HG03575 (cell line): ENCODE data around the gene SLC7A4.
"Not testable (repeated sequence)": the region's sequence is repeated elsewhere in the genome, so short reads cannot be mapped to it uniquely, and the experiment has no call there.

Source experiments
- ATAC-seq: cut with Tn5 transposase; IDR thresholded peaks from one replicate; pipeline ENCODE4 v1.9.1; 2021; ENCODE audit not compliant: unreplicated experiment, insufficient number of reproducible peaks, low FRiP score; ENCODE audit errors: extremely low read depth

SLC7A4 gene

GRCh38 chr22:21067075-21067900 lies 34.9 kb upstream of the SLC7A4 start:
- ATAC-seq, result no peak

DNA sequence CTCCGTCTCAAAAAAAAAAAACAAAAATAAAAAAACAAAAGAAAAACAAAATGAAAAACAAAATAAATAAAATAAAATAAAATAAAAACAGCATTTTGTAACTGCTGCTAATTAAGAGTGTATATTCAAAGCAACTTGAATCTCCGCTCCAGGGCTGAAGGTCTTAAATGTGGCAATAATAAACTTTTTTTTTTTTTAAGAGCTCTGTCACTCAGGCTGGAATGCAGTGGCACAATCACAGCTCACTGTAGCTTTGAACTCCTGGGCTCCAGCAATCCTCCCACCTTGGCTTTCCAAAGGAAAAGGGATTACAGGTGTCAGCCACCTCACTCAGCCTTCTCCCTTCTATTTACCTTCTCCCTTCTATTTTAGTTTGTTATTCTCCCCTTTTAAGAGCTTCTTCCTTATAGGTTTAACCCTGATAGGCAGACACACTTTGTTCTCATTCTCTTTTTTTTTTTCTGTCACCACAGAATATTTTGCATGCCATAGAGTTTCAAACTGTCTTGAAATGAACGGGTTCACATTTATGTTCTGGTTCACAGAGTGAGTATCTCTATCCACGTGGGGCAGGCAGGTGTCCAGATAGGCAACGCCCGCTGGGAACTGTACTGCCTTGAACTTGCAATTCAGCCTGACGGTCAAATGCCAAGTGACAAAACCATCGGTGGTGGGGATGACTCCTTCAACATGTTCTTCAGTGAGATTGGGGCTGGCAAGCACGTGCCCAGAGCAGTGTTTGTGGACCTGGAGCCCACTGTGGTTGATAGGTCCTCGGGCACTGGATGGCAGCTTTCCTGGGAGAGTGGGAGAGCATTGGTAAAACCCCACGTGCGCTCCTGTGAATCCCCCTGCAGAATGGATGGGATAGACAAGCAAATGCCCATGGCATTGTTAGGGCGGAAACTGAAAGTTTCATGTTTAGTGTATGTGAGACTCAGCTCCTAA lies 32.8 kb upstream of the SLC7A4 start:
- no peak for ATAC-seq

DNA sequence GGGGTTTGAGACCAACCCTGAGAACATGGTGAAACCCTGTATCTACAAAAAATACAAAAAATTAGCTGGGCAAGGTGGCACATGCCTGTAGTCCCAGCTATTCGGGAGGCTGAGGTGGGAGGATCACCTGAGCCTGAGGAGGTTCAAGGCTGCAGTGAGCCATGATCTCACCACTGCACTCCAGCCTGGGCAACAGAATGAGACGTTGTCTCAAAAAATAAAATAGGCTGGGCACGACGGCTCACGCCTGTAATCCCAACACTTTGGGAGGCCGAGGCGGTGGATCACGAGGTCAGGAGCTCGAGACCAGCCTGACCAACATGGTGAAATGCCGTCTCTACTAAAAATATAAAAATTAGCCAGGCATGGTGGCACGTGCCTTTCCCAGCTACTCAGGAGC lies 32.1 kb upstream of the SLC7A4 start:
- not testable (repeated sequence) for ATAC-seq

DNA sequence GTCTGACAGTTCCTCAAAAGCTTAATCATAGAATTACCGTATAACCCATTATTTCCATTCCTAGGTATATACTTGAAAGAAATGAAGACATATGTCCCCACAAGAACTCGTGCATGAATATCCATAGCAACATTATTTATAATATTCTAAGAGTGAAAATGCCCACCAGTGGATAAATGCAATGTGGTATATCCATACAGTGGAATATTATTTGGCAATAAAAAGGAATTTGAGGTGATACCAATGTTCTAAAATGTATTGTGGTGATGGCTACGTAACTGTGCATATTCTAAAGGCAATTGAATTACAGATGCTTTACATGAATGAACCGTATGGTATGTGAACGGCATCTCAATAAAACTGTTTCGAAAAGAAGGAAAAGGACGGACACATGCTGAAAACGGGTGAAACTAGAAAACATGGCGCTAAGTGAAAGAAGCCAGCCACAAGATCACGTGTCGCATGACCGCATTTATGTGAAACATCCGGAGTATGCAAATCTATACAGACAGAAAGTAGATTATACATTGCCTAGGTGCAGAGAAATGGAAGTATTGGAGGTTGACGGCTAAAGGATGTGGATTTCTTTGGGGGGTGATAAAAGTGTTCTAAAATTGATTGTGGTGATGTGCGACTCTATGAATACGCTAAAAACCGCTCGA lies 29.4 kb upstream of the SLC7A4 start:
- ATAC-seq, result not testable (repeated sequence)

DNA sequence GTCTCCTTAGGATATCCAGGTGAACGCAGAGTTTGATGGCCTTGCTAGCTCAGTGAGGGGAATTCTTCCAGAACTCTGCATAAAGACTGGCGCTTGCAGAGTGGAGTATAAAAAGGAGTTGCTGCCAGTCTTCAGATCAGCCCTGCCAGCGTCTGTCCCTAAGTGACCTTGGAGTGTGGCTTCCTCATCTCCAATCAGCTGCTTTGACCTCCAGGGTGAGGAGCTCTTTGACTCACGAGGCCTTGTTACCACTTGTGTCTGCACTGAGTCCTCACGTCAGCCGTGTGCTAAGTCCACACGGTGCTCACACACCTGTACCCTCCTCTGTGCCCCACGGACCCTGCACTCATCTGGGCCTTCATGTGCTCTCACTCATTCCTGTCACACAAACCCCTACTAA lies 28.0 kb upstream of the SLC7A4 start:
- not testable (repeated sequence) for ATAC-seq

- no peak for ATAC-seq
Measured at GRCh38 chr22:21055880-21056319, 23.5 kb upstream of the SLC7A4 start.

- no peak for ATAC-seq
Measured at GRCh38 chr22:21055564-21055834, 23.1 kb upstream of the SLC7A4 start.

- no peak for ATAC-seq
Measured at GRCh38 chr22:21054714-21055563, 22.6 kb upstream of the SLC7A4 start.

- no peak for ATAC-seq
Measured at GRCh38 chr22:21054046-21054713, 21.8 kb upstream of the SLC7A4 start.

GRCh38 chr22:21052715-21053459 lies 20.5 kb upstream of the SLC7A4 start:
- ATAC-seq, result no peak

DNA sequence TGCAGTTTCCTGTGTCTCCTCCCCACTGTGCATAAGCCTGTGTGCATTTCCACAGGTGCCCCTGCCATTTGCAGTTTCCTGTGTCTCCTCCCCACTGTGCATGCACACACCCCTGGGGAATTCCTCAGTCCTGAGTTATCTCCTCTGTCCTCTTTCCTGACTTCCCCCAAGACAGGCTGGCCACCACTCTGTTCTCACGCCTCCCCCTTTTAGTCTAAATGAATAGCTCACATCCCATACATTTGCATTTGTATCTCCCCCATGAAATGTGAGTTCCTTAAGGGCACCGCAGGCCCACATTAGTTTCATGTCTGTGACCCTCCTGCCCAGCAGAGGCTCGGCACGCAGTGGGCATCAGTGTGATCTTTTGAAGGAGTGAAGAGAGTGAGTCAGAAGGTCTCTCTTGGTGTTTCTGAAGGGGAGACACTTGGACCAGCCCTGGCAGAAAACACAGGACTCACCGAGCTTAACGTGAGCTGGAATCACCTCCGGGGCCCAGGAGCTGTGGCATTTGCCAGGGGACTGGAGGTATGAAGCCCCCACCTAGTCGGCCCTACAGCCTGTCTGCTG lies 19.6 kb upstream of the SLC7A4 start:
- no peak for ATAC-seq

DNA sequence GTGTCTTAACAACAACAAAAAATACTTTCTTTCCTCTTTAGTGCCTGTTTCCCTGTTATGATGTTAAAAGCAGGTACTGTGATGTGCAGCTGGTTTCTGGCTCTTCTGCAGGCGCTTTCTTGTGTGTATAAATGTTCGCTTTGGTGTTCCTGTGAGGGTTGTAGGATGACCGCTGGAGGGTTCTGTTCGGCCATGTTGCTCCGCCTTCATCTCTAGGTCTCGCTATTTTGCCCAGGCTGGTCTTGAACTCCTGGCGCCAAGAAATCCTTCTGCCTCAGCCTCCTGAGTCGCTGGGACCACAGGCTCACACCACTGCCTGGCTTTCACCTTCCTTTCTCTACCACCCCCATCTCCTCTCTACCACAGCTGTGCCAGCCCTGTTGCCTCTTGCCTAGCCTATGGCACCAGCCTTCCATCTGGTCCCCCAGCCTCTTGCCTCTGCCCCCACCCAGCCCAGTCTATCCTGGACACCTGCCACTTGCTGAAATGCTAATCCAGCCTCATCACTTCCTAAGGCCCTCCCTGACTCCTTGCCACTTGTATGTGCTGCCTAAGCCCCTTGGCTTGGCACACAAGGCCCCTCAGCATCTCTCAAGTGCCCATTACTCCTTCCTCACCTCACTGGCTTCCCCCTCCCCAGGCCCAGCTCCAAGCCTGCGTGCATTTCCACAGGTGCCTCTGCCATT lies 18.9 kb upstream of the SLC7A4 start:
- no peak for ATAC-seq

GRCh38 chr22:21048965-21049364 lies 16.6 kb upstream of the SLC7A4 start:
- ATAC-seq, result not testable (repeated sequence)

- not testable (repeated sequence) for ATAC-seq
Measured at GRCh38 chr22:21048448-21048847, 16.1 kb upstream of the SLC7A4 start.

GRCh38 chr22:21047730-21048129 lies 15.4 kb upstream of the SLC7A4 start:
- ATAC-seq, result no peak

- ATAC-seq, result no peak
Measured at GRCh38 chr22:21047035-21047661, 14.8 kb upstream of the SLC7A4 start.
